NCI-H510A treated with DMSO at 0.1 percent for 48 hours (cell line): ENCODE measurements around the gene RFX2.
"Not testable (repeated sequence)": the region's sequence is repeated elsewhere in the genome, so short reads cannot be mapped to it uniquely, and the experiment has no call there.

Source experiments
- DNase-seq: peaks from one replicate; lab custom pipeline; 2025; lab: John Stamatoyannopoulos, UW

RFX2 gene

GRCh38 chr19:6038634-6039405 lies 71.5 kb downstream of the RFX2 start:
- no peak for DNase-seq

GRCh38 chr19:6035026-6035425 lies 75.3 kb downstream of the RFX2 start:
- no peak for DNase-seq

GRCh38 chr19:6034512-6034911 lies 75.8 kb downstream of the RFX2 start:
- DNase-seq, result no peak

GRCh38 chr19:6033744-6034264 lies 76.5 kb downstream of the RFX2 start:
- no peak for DNase-seq

GRCh38 chr19:6032827-6033226 lies 77.5 kb downstream of the RFX2 start:
- DNase-seq, result no peak

- no peak for DNase-seq
Observed at GRCh38 chr19:6032381-6032780, 77.9 kb downstream of the RFX2 start.

- DNase-seq, result no peak
Observed at GRCh38 chr19:6030214-6030507, 80.1 kb downstream of the RFX2 start.

GRCh38 chr19:6026390-6027227 lies 83.7 kb downstream of the RFX2 start:
- DNase-seq, result no peak

- not testable (repeated sequence) for DNase-seq
Observed at GRCh38 chr19:6024756-6025155, 85.5 kb downstream of the RFX2 start.

- no peak for DNase-seq
Observed at GRCh38 chr19:6023936-6024335, 86.4 kb downstream of the RFX2 start.

- no peak for DNase-seq
Observed at GRCh38 chr19:6023085-6023682, 87.1 kb downstream of the RFX2 start.

- no peak for DNase-seq
Observed at GRCh38 chr19:6022570-6023064, 87.7 kb downstream of the RFX2 start.

- peak; percentile 87 for DNase-seq
Observed at GRCh38 chr19:6021878-6022569, 88.3 kb downstream of the RFX2 start.

GRCh38 chr19:6020972-6021805 lies 89.1 kb downstream of the RFX2 start:
- DNase-seq, result peak; percentile 57

- peak; percentile 89 for DNase-seq
Observed at GRCh38 chr19:6020166-6020882, 90.0 kb downstream of the RFX2 start.

- peak; percentile 18 for DNase-seq
Observed at GRCh38 chr19:6018786-6019185, 91.5 kb downstream of the RFX2 start.

- no peak for DNase-seq
Observed at GRCh38 chr19:6017576-6017975, 92.7 kb downstream of the RFX2 start.

GRCh38 chr19:6015841-6016545 lies 94.3 kb downstream of the RFX2 start:
- no peak for DNase-seq

GRCh38 chr19:6014551-6015135 lies 95.7 kb downstream of the RFX2 start:
- no peak for DNase-seq
